Stromal cell of bone marrow (primary cell): ENCODE data around the gene ERGIC1.

ENCODE experiments used
- DNase-seq: peaks from one replicate; pipeline ENCODE4 v3.0.0-alpha.2; 2012; ENCODE audit warnings: low read depth

The ERGIC1 gene

GRCh38 chr5:172866378-172866777 lies 32.3 kb downstream of the ERGIC1 start:
- no peak for DNase-seq

GRCh38 chr5:172866802-172867748 lies 33.0 kb downstream of the ERGIC1 start:
- DNase-seq: no peak

GRCh38 chr5:172867761-172868435 lies 33.8 kb downstream of the ERGIC1 start:
- no peak for DNase-seq

- DNase-seq: peak; percentile 53
Observed at GRCh38 chr5:172868436-172868923, 34.4 kb downstream of the ERGIC1 start.

GRCh38 chr5:172868924-172869591 lies 35.0 kb downstream of the ERGIC1 start:
- DNase-seq: peak; percentile 91

- no peak for DNase-seq
Observed at GRCh38 chr5:172869691-172870090, 35.6 kb downstream of the ERGIC1 start.

GRCh38 chr5:172870291-172870714 lies 36.3 kb downstream of the ERGIC1 start:
- DNase-seq: peak; percentile 94

- no peak for DNase-seq
Observed at GRCh38 chr5:172870715-172871461, 36.8 kb downstream of the ERGIC1 start.

- DNase-seq: no peak
Observed at GRCh38 chr5:172871536-172871935, 37.5 kb downstream of the ERGIC1 start.

GRCh38 chr5:172871982-172872381 lies 37.9 kb downstream of the ERGIC1 start:
- no peak for DNase-seq

- no peak for DNase-seq
Observed at GRCh38 chr5:172872997-172873491, 39.0 kb downstream of the ERGIC1 start.

GRCh38 chr5:172873513-172873912 lies 39.5 kb downstream of the ERGIC1 start:
- no peak for DNase-seq

GRCh38 chr5:172874647-172875504 lies 40.8 kb downstream of the ERGIC1 start:
- no peak for DNase-seq

GRCh38 chr5:172875505-172876279 lies 41.6 kb downstream of the ERGIC1 start:
- DNase-seq: no peak

- no peak for DNase-seq
Observed at GRCh38 chr5:172876578-172876977, 42.5 kb downstream of the ERGIC1 start.

- no peak for DNase-seq
Observed at GRCh38 chr5:172877466-172878260, 43.6 kb downstream of the ERGIC1 start.

GRCh38 chr5:172878585-172878932 lies 44.5 kb downstream of the ERGIC1 start:
- DNase-seq: no peak

GRCh38 chr5:172878933-172879752 lies 45.1 kb downstream of the ERGIC1 start:
- no peak for DNase-seq
